Omental fat pad (tissue), 4 donors: ENCODE results near the gene NDUFS3. TPM values are rescaled to one million over a fixed set of nuclear protein-coding genes. Genes with fewer than 3 reads are reported as not detected.

Source experiments
- ATAC-seq: fragments of 150-250 bp; one replicate; pipeline ENCODE4 v1.9.1; 2016; ENCODE audit warnings: mild to moderate bottlenecking, moderate library complexity; ENCODE audit not compliant: low FRiP score
- DNase-seq: peaks from one replicate; pipeline ENCODE4 v3.0.0-alpha.2; 2019; ENCODE audit warnings: low spot score
- CTCF ChIP-seq, 3 donors: fragments of 450-650 bp; IDR thresholded peaks; one replicate each; pipeline ENCODE4 v1.5.1; 2016 to 2017; ENCODE audit warnings: antibody characterized with exemption in 3 of 3, mild to moderate bottlenecking in 3 of 3, moderate library complexity in 2 of 3
- total RNA-seq, 4 donors: library from RNA; depleted of rRNA; stranded (reverse); fragments of >200 nt; gene quantifications; one replicate each; pipeline ENCODE4 v1.1.0, GENCODE V29; 2016

NDUFS3 gene
- total RNA-seq, 4 donors from 2014 or later, result 46.4 to 51.9 (median 48.6) TPM

GRCh38 chr11:47599902-47600301 is 21.0 kb downstream of the NDUFS3 start:
- TF ChIP-seq CTCF (IDR thresholded peaks at IDR 0.05), result no peak
- DNase-seq (no peak), ATAC-seq (no peak)

- ATAC-seq (no peak), DNase-seq (no peak)
- TF ChIP-seq CTCF (IDR thresholded peaks at IDR 0.05), result no peak
Observed at GRCh38 chr11:47603295-47603694, 24.4 kb downstream of the NDUFS3 start.

- no peak for TF ChIP-seq CTCF (IDR thresholded peaks at IDR 0.05)
- no peak for DNase-seq
- no peak for ATAC-seq
Observed at GRCh38 chr11:47605921-47606320, 27.0 kb downstream of the NDUFS3 start.

- TF ChIP-seq CTCF (IDR thresholded peaks at IDR 0.05), result no peak
Observed at GRCh38 chr11:47606731-47607130, 27.9 kb downstream of the NDUFS3 start.

GRCh38 chr11:47607380-47607779 is 28.5 kb downstream of the NDUFS3 start:
- DNase-seq (no peak), ATAC-seq (peak; percentile 88)
- TF ChIP-seq CTCF (IDR thresholded peaks at IDR 0.05), result no peak

More at GRCh38 chr11:47606731-47607130, 27.9 kb downstream of the NDUFS3 start:
- no peak for ATAC-seq
- DNase-seq, result no peak

GRCh38 chr11:47609675-47610074 is 30.8 kb downstream of the NDUFS3 start:
- DNase-seq (no peak), ATAC-seq (no peak)
- TF ChIP-seq CTCF (IDR thresholded peaks at IDR 0.05), result no peak

- DNase-seq (no peak), ATAC-seq (no peak)
- TF ChIP-seq CTCF (IDR thresholded peaks at IDR 0.05), result no peak
Observed at GRCh38 chr11:47611348-47611794, 32.5 kb downstream of the NDUFS3 start.
